CD4-positive, alpha-beta T cell treated with Interleukin-1 beta for 1 hour (primary cell): ENCODE results near the gene ADAM19.

ENCODE experiments used
- DNase-seq, 2 donors: peaks; one replicate each; pipeline ENCODE4 v3.0.0-alpha.2; 2020 to 2022

ADAM19 gene

GRCh38 chr5:157540707-157541446, 34.7 kb downstream of the ADAM19 start:
- DNase-seq, result peak; percentile 23 to 55

GRCh38 chr5:157540124-157540523, 35.5 kb downstream of the ADAM19 start:
- no peak for DNase-seq

GRCh38 chr5:157539503-157540022, 36.0 kb downstream of the ADAM19 start:
- DNase-seq, result no peak

GRCh38 chr5:157538311-157538710, 37.3 kb downstream of the ADAM19 start:
- DNase-seq, result no peak

- DNase-seq, result no peak
Measured at GRCh38 chr5:157535042-157535865, 40.3 kb downstream of the ADAM19 start.

GRCh38 chr5:157533011-157533481, 42.5 kb downstream of the ADAM19 start:
- DNase-seq, result no peak

- no peak for DNase-seq
Measured at GRCh38 chr5:157532022-157532421, 43.6 kb downstream of the ADAM19 start.

- no peak for DNase-seq
Measured at GRCh38 chr5:157530226-157530972, 45.2 kb downstream of the ADAM19 start.

- DNase-seq, result no peak
Measured at GRCh38 chr5:157529002-157529401, 46.6 kb downstream of the ADAM19 start.

GRCh38 chr5:157528036-157528632, 47.4 kb downstream of the ADAM19 start:
- DNase-seq, result no peak

- DNase-seq, result no peak
Measured at GRCh38 chr5:157524887-157525286, 50.7 kb downstream of the ADAM19 start.

- no peak for DNase-seq
Measured at GRCh38 chr5:157523976-157524375, 51.6 kb downstream of the ADAM19 start.

GRCh38 chr5:157521704-157522029, 53.9 kb downstream of the ADAM19 start:
- DNase-seq, result no peak

GRCh38 chr5:157520911-157521703, 54.5 kb downstream of the ADAM19 start:
- no peak for DNase-seq

- no peak for DNase-seq
Measured at GRCh38 chr5:157519579-157520253, 55.9 kb downstream of the ADAM19 start.

GRCh38 chr5:157518963-157519362, 56.6 kb downstream of the ADAM19 start:
- no peak for DNase-seq

- DNase-seq, result no peak
Measured at GRCh38 chr5:157516626-157517325, 58.8 kb downstream of the ADAM19 start.

GRCh38 chr5:157516006-157516405, 59.6 kb downstream of the ADAM19 start:
- no peak for DNase-seq

GRCh38 chr5:157514974-157515373, 60.6 kb downstream of the ADAM19 start:
- DNase-seq, result no peak

- DNase-seq, result no peak
Measured at GRCh38 chr5:157513182-157513581, 62.4 kb downstream of the ADAM19 start.
